Mesenchymal stem cell (in vitro differentiated cells and primary cell): Measurements from ENCODE around the gene YTHDC2.
A peak's percentile ranks its signal among the peaks of the same experiment; 100 is the strongest.

Source experiments
- DNase-seq: peaks from one replicate; pipeline ENCODE4 v3.0.0-alpha.2; 2013
- H2AFZ ChIP-seq: one replicate; pipeline ENCODE4 v1.6.1; 2013; ENCODE audit warnings: low read depth, mild to moderate bottlenecking, control low read depth, inconsistent platforms, low read length, moderate library complexity
- H2AK5ac ChIP-seq: 2 replicates; pipeline ENCODE4 v1.6.1; 2013; ENCODE audit warnings: low read length, moderate library complexity, mild to moderate bottlenecking, inconsistent platforms; ENCODE audit not compliant: severe bottlenecking
- H2BK120ac ChIP-seq: one replicate; pipeline ENCODE4 v1.6.1; 2013; ENCODE audit warnings: low read depth, mild to moderate bottlenecking, inconsistent platforms, low read length, moderate library complexity
- H2BK12ac ChIP-seq, 2 experiments: one replicate each; pipeline ENCODE4 v1.6.1; 2013; ENCODE audit warnings: inconsistent platforms in 2 of 2, low read length in 2 of 2, mild to moderate bottlenecking in 2 of 2, moderate library complexity in 2 of 2, control low read depth in 1 of 2
- H2BK15ac ChIP-seq: one replicate; pipeline ENCODE4 v1.6.1; 2013; ENCODE audit warnings: mild to moderate bottlenecking, low read depth, inconsistent platforms; ENCODE audit not compliant: poor library complexity, severe bottlenecking
- H2BK5ac ChIP-seq: 2 replicates; pipeline ENCODE4 v1.6.1; 2013; ENCODE audit warnings: low read depth, mild to moderate bottlenecking, low read length, control low read depth, inconsistent platforms; ENCODE audit not compliant: poor library complexity, severe bottlenecking
- H3K14ac ChIP-seq, 2 experiments: one replicate each; pipeline ENCODE4 v1.6.1; 2013; ENCODE audit warnings: inconsistent platforms in 2 of 2, low read length in 2 of 2, control low read depth in 1 of 2, mild to moderate bottlenecking in 1 of 2, moderate library complexity in 1 of 2
- H3K18ac ChIP-seq, 2 experiments: one replicate each; pipeline ENCODE4 v1.6.1; 2013; ENCODE audit warnings: inconsistent platforms in 2 of 2, low read length in 2 of 2, control low read depth in 1 of 2, low read depth in 1 of 2, mild to moderate bottlenecking in 1 of 2
- H3K23ac ChIP-seq, 2 experiments: one replicate each; pipeline ENCODE4 v1.6.1; 2013; ENCODE audit warnings: inconsistent platforms in 2 of 2, low read length in 2 of 2, mild to moderate bottlenecking in 2 of 2, moderate library complexity in 2 of 2, control low read depth in 1 of 2
- H3K27ac ChIP-seq: 2 replicates; pipeline ENCODE4 v1.5.1; 2013; ENCODE audit warnings: mild to moderate bottlenecking, moderate library complexity, low read length, control low read depth, inconsistent platforms; ENCODE audit not compliant: poor library complexity, severe bottlenecking
- H3K27me3 ChIP-seq, 2 experiments: 2 replicates each; pipeline versions ENCODE4 v1.6.1 to v1.7.0; 2013; ENCODE audit warnings: low read length in 2 of 2, mild to moderate bottlenecking in 2 of 2, moderate library complexity in 2 of 2, control low read depth in 1 of 2, inconsistent platforms in 1 of 2; ENCODE audit not compliant: control insufficient read depth in 1 of 2, insufficient read depth in 1 of 2
- H3K36me3 ChIP-seq, 2 experiments: 2 replicates each; pipeline versions ENCODE4 v1.6.1 to v1.7.0; 2013; ENCODE audit warnings: low read length in 2 of 2, control low read depth in 1 of 2, inconsistent platforms in 1 of 2, low read depth in 1 of 2, mild to moderate bottlenecking in 1 of 2; ENCODE audit not compliant: insufficient read depth in 2 of 2, control insufficient read depth in 1 of 2
- H3K4ac ChIP-seq, 2 experiments: one replicate each; pipeline ENCODE4 v1.6.1; 2013; ENCODE audit warnings: inconsistent platforms in 2 of 2, low read length in 2 of 2, mild to moderate bottlenecking in 2 of 2, moderate library complexity in 2 of 2, control low read depth in 1 of 2, low read depth in 1 of 2
- H3K4me1 ChIP-seq: 2 replicates; pipeline ENCODE4 v1.6.1; 2013; ENCODE audit warnings: low read depth, low read length, control low read depth; ENCODE audit not compliant: control insufficient read depth, insufficient read depth
- H3K4me2 ChIP-seq: 2 replicates; pipeline ENCODE4 v1.6.1; 2013; ENCODE audit warnings: low read length, mild to moderate bottlenecking, inconsistent platforms; ENCODE audit not compliant: poor library complexity, severe bottlenecking
- H3K4me3 ChIP-seq, 2 experiments: 2 replicates each; pipeline versions ENCODE4 v1.5.1 to v1.7.0; 2013; ENCODE audit warnings: low read length in 2 of 2, mild to moderate bottlenecking in 2 of 2, control low read depth in 1 of 2, low read depth in 1 of 2; ENCODE audit not compliant: insufficient read depth in 1 of 2
- H3K79me1 ChIP-seq: replicated peaks from 2 replicates; pipeline ENCODE4 v1.6.1; 2013; ENCODE audit warnings: mild to moderate bottlenecking, control low read depth, low read length, inconsistent platforms; ENCODE audit not compliant: poor library complexity, severe bottlenecking
- H3K9ac ChIP-seq: 2 replicates; pipeline ENCODE4 v1.7.0; 2013; ENCODE audit warnings: mild to moderate bottlenecking, low read length, moderate library complexity
- H3K9me3 ChIP-seq: 2 replicates; pipeline ENCODE4 v1.7.0; 2013; ENCODE audit warnings: mild to moderate bottlenecking, low read length; ENCODE audit not compliant: control insufficient read depth
- H4K8ac ChIP-seq: one replicate; pipeline ENCODE4 v1.6.1; 2013; ENCODE audit warnings: inconsistent platforms, mild to moderate bottlenecking, low read length, moderate library complexity
- H4K91ac ChIP-seq: one replicate; pipeline ENCODE4 v1.6.1; 2013; ENCODE audit warnings: mild to moderate bottlenecking, low read length, inconsistent platforms
- WGBS: methylation state at CpG from one replicate; pipeline ENCODE4 v1.1.7; 2013; ENCODE audit warnings: mixed read lengths; 5-methylcytosine and 5-hydroxymethylcytosine counted together

YTHDC2 gene

GRCh38 chr5:113617191-113617796 is 103.8 kb downstream of the YTHDC2 start:
- no peaks in the 10 kb centered on the region for H3K9me3 ChIP-seq
- peak overlapping the region in 1 of 2 experiments; percentile 75 for H3K4ac ChIP-seq
- H3K27me3 ChIP-seq, result peaks cover 5 to 13% of the 10 kb centered on the region in 2 experiments
- peak overlapping the region; percentile 88 for H4K8ac ChIP-seq
- H2AK5ac ChIP-seq, result no peak overlapping the region
- no peak overlapping the region for H3K14ac ChIP-seq
- H3K23ac ChIP-seq, result no peak overlapping the region
- no peak overlapping the region for H2AFZ ChIP-seq
- no peak overlapping the region for H3K27ac ChIP-seq
- H3K4me3 ChIP-seq, result no peak overlapping the region
- WGBS, result 92% methylated on average over 31 of the region's 33 CpGs
- H2BK15ac ChIP-seq, result peak overlapping the region; percentile 23
- H3K18ac ChIP-seq, result peak overlapping the region; percentile 64 to 81
- H3K4me1 ChIP-seq, result no peaks in the 10 kb centered on the region
- H2BK120ac ChIP-seq, result peak overlapping the region; percentile 61
- H3K36me3 ChIP-seq, result no peaks in the 10 kb centered on the region
- H3K79me1 ChIP-seq, result no peaks in the 10 kb centered on the region
- peak overlapping the region; percentile 64 for H4K91ac ChIP-seq
- H3K9ac ChIP-seq, result no peak overlapping the region
- no peak for DNase-seq
- no peak overlapping the region for H2BK5ac ChIP-seq
- H2BK12ac ChIP-seq, result peak overlapping the region; percentile 19 to 89
- H3K4me2 ChIP-seq, result no peak overlapping the region

GRCh38 chr5:113632996-113633395 is 119.5 kb downstream of the YTHDC2 start:
- Histone ChIP-seq H3K36me3 (no peaks in the 10 kb centered on the region), H3K23ac (no peak overlapping the region), H3K18ac (no peak overlapping the region), H4K8ac (no peak overlapping the region), H3K4me2 (no peak overlapping the region), H2AFZ (no peak overlapping the region), H2BK120ac (no peak overlapping the region), H4K91ac (no peak overlapping the region), H3K9me3 (peaks cover 8% of the 10 kb centered on the region), H3K4me3 (no peak overlapping the region), H2BK15ac (no peak overlapping the region), H3K14ac (no peak overlapping the region), H3K4me1 (no peaks in the 10 kb centered on the region), H3K27ac (no peak overlapping the region), H2AK5ac (no peak overlapping the region), H2BK12ac (no peak overlapping the region), H3K27me3 (no peaks in the 10 kb centered on the region), H2BK5ac (no peak overlapping the region), H3K4ac (no peak overlapping the region), H3K9ac (no peak overlapping the region), H3K79me1 (no peaks in the 10 kb centered on the region)
- DNase-seq, result no peak

- WGBS, result 75% methylated on average over 2 of the region's 3 CpGs
- Histone ChIP-seq H3K36me3 (no peaks in the 10 kb centered on the region), H3K14ac (no peak overlapping the region), H2BK120ac (no peak overlapping the region), H3K18ac (no peak overlapping the region), H4K8ac (no peak overlapping the region), H3K4me1 (no peaks in the 10 kb centered on the region), H2AFZ (no peak overlapping the region), H3K9me3 (no peaks in the 10 kb centered on the region), H2BK15ac (no peak overlapping the region), H3K4me3 (no peak overlapping the region), H2BK5ac (no peak overlapping the region), H3K27me3 (no peaks in the 10 kb centered on the region), H3K4ac (no peak overlapping the region), H3K27ac (no peak overlapping the region), H2BK12ac (no peak overlapping the region), H3K4me2 (no peak overlapping the region), H4K91ac (no peak overlapping the region), H3K79me1 (no peaks in the 10 kb centered on the region), H3K23ac (no peak overlapping the region), H2AK5ac (no peak overlapping the region), H3K9ac (no peak overlapping the region)
- DNase-seq, result no peak
These were observed 121.5 kb downstream of the YTHDC2 start for GRCh38 chr5:113634957-113635356.

- Histone ChIP-seq H3K79me1 (no peaks in the 10 kb centered on the region), H3K4me2 (no peak overlapping the region), H3K9me3 (no peaks in the 10 kb centered on the region)
These were observed 128.2 kb downstream of the YTHDC2 start for GRCh38 chr5:113641715-113642114.

More at GRCh38 chr5:113641715-113642114, 128.2 kb downstream of the YTHDC2 start:
- H3K4me3 ChIP-seq, result no peak overlapping the region
- H3K18ac ChIP-seq, result no peak overlapping the region
- no peak overlapping the region for H3K9ac ChIP-seq
- no peak overlapping the region for H4K91ac ChIP-seq
- H2BK12ac ChIP-seq, result no peak overlapping the region
- no peaks in the 10 kb centered on the region for H3K27me3 ChIP-seq
- no peak for DNase-seq
- H2AK5ac ChIP-seq, result no peak overlapping the region
- no peaks in the 10 kb centered on the region for H3K4me1 ChIP-seq
- no peak overlapping the region for H2AFZ ChIP-seq
- no peak overlapping the region for H2BK120ac ChIP-seq
- no peak overlapping the region for H3K27ac ChIP-seq
- no peaks in the 10 kb centered on the region for H3K36me3 ChIP-seq
- no peak overlapping the region for H2BK15ac ChIP-seq
- H3K4ac ChIP-seq, result no peak overlapping the region
- H2BK5ac ChIP-seq, result no peak overlapping the region
- H3K23ac ChIP-seq, result no peak overlapping the region
- no peak overlapping the region for H4K8ac ChIP-seq
- H3K14ac ChIP-seq, result no peak overlapping the region
